HepG2 (cell line): ENCODE results near the gene NTN4. TPM values are rescaled to one million over a fixed set of nuclear protein-coding genes. Genes with fewer than 3 reads are reported as not detected.

Source experiments
- ATAC-seq: fragments of 200-7000 bp; cut with Tn5 transposase; 3 replicates; pipeline ENCODE4 v1.9.1; 2020; ENCODE audit warnings: mild to moderate bottlenecking, moderate library complexity
- BruUV-seq: library from RNA; stranded (reverse); fragments of 400-500 nt; replicated peaks from 2 replicates; lab custom pipeline; 2021; lab: Mats Ljungman, UMichigan
- CTCF ChIA-PET: fragments of 300-600 bp; formaldehyde crosslinking; extraction: SDS; loops from one replicate; lab custom pipeline; 2021; ENCODE audit warnings: low total read pairs, inconsistent platforms, low intra/inter-chr PET ratio; lab: Yijun Ruan, JAX
- POLR2A ChIA-PET: fragments of 350-600 bp; sonication (Branson Sonifier 250); formaldehyde crosslinking; loops from one replicate; lab custom pipeline; 2020; ENCODE audit warnings: antibody characterized with exemption, inconsistent platforms; lab: Yijun Ruan, JAX
- DNase-seq: peaks from one replicate; pipeline ENCODE4 v3.0.0-alpha.2; 2015; ENCODE audit warnings: low spot score
- FAIRE-seq: peaks from 3 replicates; lab custom pipeline; 2011; peaks lifted over from hg19 to GRCh38; lab: Jason Lieb, UNC
- H2AFZ ChIP-seq: one replicate; pipeline ENCODE4 v1.6.1; 2011; ENCODE audit warnings: low read length, inconsistent platforms
- H3K27ac ChIP-seq: fragments of 300-600 bp; 3 replicates; pipeline ENCODE4 v1.8.0; 2011; ENCODE audit warnings: mixed run types, mild to moderate bottlenecking, mixed read lengths, low read length, inconsistent platforms; ENCODE audit not compliant: insufficient read depth; ENCODE audit errors: extremely low read length
- H3K27me3 ChIP-seq, 2 experiments: fragments of 200-600 bp in 1 of 2; 2 replicates in 1 of 2; 3 replicates in 1 of 2; pipeline versions ENCODE4 v1.6.0 to v1.8.0; 2011; ENCODE audit warnings: low read length in 2 of 2, mild to moderate bottlenecking in 2 of 2, moderate library complexity in 2 of 2, inconsistent platforms in 1 of 2; ENCODE audit not compliant: insufficient read depth in 2 of 2, control insufficient read depth in 1 of 2
- H3K36me3 ChIP-seq, 2 experiments: fragments of 200-600 bp in 1 of 2; replicated peaks in 1 of 2; 2 replicates in 1 of 2; 3 replicates in 1 of 2; pipeline versions ENCODE4 v1.5.1 to v1.8.0; 2011; ENCODE audit warnings: low read length in 2 of 2, inconsistent platforms in 1 of 2; ENCODE audit not compliant: insufficient read depth in 2 of 2, control insufficient read depth in 1 of 2
- H3K4me1 ChIP-seq: 2 replicates; pipeline ENCODE4 v1.5.1; 2012; ENCODE audit warnings: low read length, inconsistent platforms; ENCODE audit not compliant: insufficient read depth
- H3K4me2 ChIP-seq: 2 replicates; pipeline ENCODE4 v1.6.0; 2011; ENCODE audit warnings: low read depth, low read length, inconsistent platforms
- H3K4me3 ChIP-seq, 3 experiments: fragments of 200-600 bp in 1 of 3; sonication (generic), shearing (Covaris generic) in 1 of 3; replicated peaks in 1 of 3; 2 replicates each; pipeline ENCODE4 v1.5.1; 2011 to 2016; ENCODE audit warnings: low read length in 3 of 3, inconsistent platforms in 2 of 3, low read depth in 2 of 3, mild to moderate bottlenecking in 2 of 3, control low read depth in 1 of 3, mixed read lengths in 1 of 3; ENCODE audit not compliant: insufficient read depth in 1 of 3
- H3K79me2 ChIP-seq: one replicate; pipeline ENCODE4 v1.6.1; 2011; ENCODE audit warnings: low read length, inconsistent platforms; ENCODE audit not compliant: insufficient read depth
- H3K9ac ChIP-seq: 2 replicates; pipeline ENCODE4 v1.6.0; 2011; ENCODE audit warnings: mild to moderate bottlenecking, low read depth, low read length, inconsistent platforms; ENCODE audit not compliant: insufficient read depth
- H3K9me3 ChIP-seq: 2 replicates; pipeline ENCODE4 v1.5.1; 2012; ENCODE audit warnings: mild to moderate bottlenecking, low read length
- H4K20me1 ChIP-seq: 2 replicates; pipeline ENCODE4 v1.6.0; 2011; ENCODE audit warnings: inconsistent platforms, mild to moderate bottlenecking, low read length, moderate library complexity; ENCODE audit not compliant: insufficient read depth
- ARNT ChIP-seq: fragments of 450-650 bp; IDR thresholded peaks from 2 replicates; pipeline ENCODE4 v1.6.1; 2017
- FOSL1 ChIP-seq: sonication (generic); formaldehyde crosslinking; IDR thresholded peaks from 2 replicates; pipeline ENCODE4 v1.9.0; 2021; ENCODE audit warnings: missing genetic modification reagents, borderline replicate concordance
- FOXA3 ChIP-seq: IDR thresholded peaks from 2 replicates; pipeline ENCODE4 v1.6.1; 2016; ENCODE audit warnings: missing genetic modification reagents, missing compliant biosample characterization
- HCFC1 ChIP-seq: fragments of 150-350 bp; IDR thresholded peaks from 2 replicates; pipeline ENCODE4 v1.6.1; 2014; ENCODE audit warnings: low read depth, low read length
- ISL2 ChIP-seq: sonication (generic); formaldehyde crosslinking; IDR thresholded peaks from 2 replicates; pipeline ENCODE4 v1.5.0; 2020; ENCODE audit warnings: missing genetic modification reagents
- NFKBIZ ChIP-seq: IDR thresholded peaks from 2 replicates; pipeline ENCODE4 v1.6.1; 2018; ENCODE audit warnings: missing genetic modification reagents, missing compliant biosample characterization
- NR2F2 ChIP-seq: IDR thresholded peaks from 2 replicates; pipeline ENCODE4 v1.6.1; 2012; ENCODE audit warnings: low read depth, inconsistent platforms, borderline replicate concordance
- POLR2AphosphoS5 ChIP-seq: IDR thresholded peaks from 2 replicates; pipeline ENCODE4 v1.6.1; 2012; ENCODE audit warnings: low read depth, low read length
- SATB2 ChIP-seq: sonication (generic); formaldehyde crosslinking; IDR thresholded peaks from 2 replicates; pipeline ENCODE4 v1.5.0; 2020; ENCODE audit warnings: missing genetic modification reagents
- SMYD3 ChIP-seq: sonication (generic); formaldehyde crosslinking; IDR thresholded peaks from 2 replicates; pipeline ENCODE4 v1.8.1; 2023; ENCODE audit warnings: mild to moderate bottlenecking, missing genetic modification reagents
- STAG1 ChIP-seq: sonication (generic); formaldehyde crosslinking; IDR thresholded peaks from 2 replicates; pipeline ENCODE4 v1.4.0; 2020; ENCODE audit warnings: missing genetic modification reagents
- TAF1 ChIP-seq: sonication (generic); formaldehyde crosslinking; IDR thresholded peaks from 2 replicates; pipeline ENCODE4 v1.4.0; 2020; ENCODE audit warnings: missing genetic modification reagents
- TBL1XR1 ChIP-seq: fragments of 150-350 bp; IDR thresholded peaks from 2 replicates; pipeline ENCODE4 v1.6.1; 2014; ENCODE audit warnings: borderline replicate concordance, low read length; ENCODE audit not compliant: partially characterized antibody
- TBX2 ChIP-seq: sonication (generic); formaldehyde crosslinking; IDR thresholded peaks from 2 replicates; pipeline ENCODE4 v1.5.0; 2020; ENCODE audit warnings: missing genetic modification reagents, mild to moderate bottlenecking, borderline replicate concordance
- TRIM24 ChIP-seq: sonication (generic); formaldehyde crosslinking; IDR thresholded peaks from 2 replicates; pipeline ENCODE4 v1.8.0; 2022; ENCODE audit warnings: mild to moderate bottlenecking, missing genetic modification reagents
- ZBTB7A ChIP-seq: sonication (generic); formaldehyde crosslinking; IDR thresholded peaks from 2 replicates; pipeline ENCODE4 v1.8.0; 2022; ENCODE audit warnings: mild to moderate bottlenecking, missing genetic modification reagents
- ZMYM3 ChIP-seq: sonication (generic); formaldehyde crosslinking; IDR thresholded peaks from 2 replicates; pipeline ENCODE4 v1.5.1; 2020; ENCODE audit warnings: mild to moderate bottlenecking, missing genetic modification reagents
- ZMYM4 ChIP-seq: sonication (generic); formaldehyde crosslinking; IDR thresholded peaks from 2 replicates; pipeline ENCODE4 v1.8.1; 2023; ENCODE audit warnings: mild to moderate bottlenecking, missing genetic modification reagents
- ZNF138 ChIP-seq: sonication (generic); formaldehyde crosslinking; IDR thresholded peaks from 2 replicates; pipeline ENCODE4 v1.5.0; 2020; ENCODE audit warnings: mild to moderate bottlenecking, low read depth, missing genetic modification reagents
- ZNF20 ChIP-seq: sonication (generic); formaldehyde crosslinking; IDR thresholded peaks from 2 replicates; pipeline ENCODE4 v1.4.0; 2020; ENCODE audit warnings: mild to moderate bottlenecking, moderate library complexity, missing genetic modification reagents
- ZNF510 ChIP-seq: sonication (generic); formaldehyde crosslinking; IDR thresholded peaks from 2 replicates; pipeline ENCODE4 v1.4.0; 2020; ENCODE audit warnings: low read depth, mild to moderate bottlenecking, missing genetic modification reagents
- ZSCAN25 ChIP-seq: sonication (generic); formaldehyde crosslinking; IDR thresholded peaks from 2 replicates; pipeline ENCODE4 v1.8.0; 2022; ENCODE audit warnings: mild to moderate bottlenecking, missing genetic modification reagents
- WGBS: methylation state at CpG from one replicate; pipeline ENCODE4 v1.1.6; 2017; ENCODE audit warnings: low lambda C conversion rate; 5-methylcytosine and 5-hydroxymethylcytosine counted together
- in situ Hi-C: cut with HindIII; loops from 2 replicates; pipeline ENCODE4 v1.10.0; 2017; ENCODE audit warnings: low pct_unique_long_range_greater_than_20kb; ENCODE audit not compliant: extremely low pct_ligation_motif_present
- intact Hi-C: fragments of 100-400 bp; cut with micrococcal nuclease; formaldehyde crosslinking; loops from one replicate; pipeline ENCODE4 v1.10.0; 2022; ENCODE audit not compliant: unreplicated experiment
- polyA plus RNA-seq, 8 experiments: library from polyadenylated mRNA; depleted of rRNA in 3 of 8; stranded (reverse) in 7 of 8; unstranded in 1 of 8; fragments of >200 nt; fragmentation: Illumina TruSeq in 4 of 8; extraction: Trizol in 4 of 8; gene quantifications; 2 replicates each; pipeline versions ENCODE4 v1.2.1 to v1.2.3, GENCODE V29; 2011 to 2016; ENCODE audit warnings: low read depth in 4 of 8, missing spikeins in 1 of 8, mixed read lengths in 1 of 8; ENCODE audit not compliant: insufficient read depth in 1 of 8
- total RNA-seq, 5 experiments: library from RNA; depleted of rRNA; stranded (reverse); fragments of >200 nt; fragmentation: Illumina TruSeq; extraction: Trizol; gene quantifications; 2 replicates each; pipeline ENCODE4 v1.2.3, GENCODE V29; 2016; ENCODE audit warnings: low read depth in 1 of 5
- TF ChIP-seq, protein P1 (sequence below): sonication (generic); formaldehyde crosslinking; IDR thresholded peaks from 2 replicates; pipeline ENCODE4 v1.5.1; 2020; ENCODE audit warnings: mild to moderate bottlenecking, missing genetic modification reagents, moderate library complexity
- TF ChIP-seq, protein P2 (sequence below): sonication (generic); formaldehyde crosslinking; conservative IDR thresholded peaks from 2 replicates; pipeline ENCODE4 v1.4.0; 2020; ENCODE audit warnings: mild to moderate bottlenecking, missing genetic modification reagents, moderate library complexity

NTN4 gene
- total and polyA plus RNA-seq, 2 of the 13 experiments (the other 11 are each of a cell fraction or from before 2014, with no cell fraction given) = 7.8 to 11.5 TPM

DNA sequence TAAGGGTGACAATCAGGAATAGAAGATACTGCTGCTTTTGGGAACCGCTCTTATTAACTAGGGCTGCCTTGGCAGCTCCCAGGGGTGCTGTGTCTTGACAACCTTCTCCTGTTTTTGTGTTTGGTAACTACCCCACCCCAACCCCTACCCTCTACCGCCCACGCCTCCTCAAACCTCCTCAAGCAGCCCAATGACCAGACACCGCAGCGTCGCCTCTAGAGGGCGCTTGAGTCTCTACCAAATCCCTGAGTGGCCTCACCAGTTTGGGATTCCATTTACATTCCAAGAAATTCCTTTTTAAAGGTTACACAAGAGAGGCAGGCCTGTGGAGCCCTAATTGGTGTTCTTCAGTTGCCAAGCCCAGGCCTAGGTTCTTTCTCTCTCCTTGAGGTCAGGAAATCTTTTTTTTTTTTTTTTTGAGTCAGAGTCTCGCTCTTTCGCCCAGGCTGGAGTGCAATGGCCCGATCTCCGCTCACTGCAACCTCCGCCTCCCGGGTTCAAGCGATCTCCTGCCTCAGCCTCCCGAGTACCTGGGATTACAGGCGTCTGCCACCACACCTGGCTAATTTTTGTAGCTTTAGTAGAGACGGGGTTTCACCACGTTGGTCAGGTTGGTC is 166.9 kb downstream of the NTN4 start:
- no peak overlapping the region for H3K9ac ChIP-seq
- no TSS peak for BruUV-seq
- H3K9me3 ChIP-seq = no peaks in the 10 kb centered on the region
- no peak overlapping the region for H2AFZ ChIP-seq
- no peaks in the 10 kb centered on the region for H4K20me1 ChIP-seq
- ChIA-PET POLR2A (no interaction called here), CTCF (interaction anchor here (2.5 kb wide), 1 partner anchor 192 kb away, joined by 16 read pairs; no protein-coding TSS in a partner anchor)
- FAIRE-seq (peak; percentile 53), ATAC-seq (peak; percentile 96), DNase-seq (peak; percentile 73)
- H3K27me3 ChIP-seq = no peaks in the 10 kb centered on the region
- H3K79me2 ChIP-seq = no peaks in the 10 kb centered on the region
- H3K4me2 ChIP-seq = no peak overlapping the region
- intact Hi-C loops (loop anchor here (1.0 to 10.0 kb wide), 3 partner anchors 91 to 226 kb away; no protein-coding TSS in a partner anchor), in situ Hi-C loops (loop anchor here (10.0 kb wide), 1 partner anchor 181 kb away; no protein-coding TSS in a partner anchor)
- 55% methylated on average over 18 of the region's 18 CpGs for WGBS
- H3K27ac ChIP-seq = no peak overlapping the region
- H3K36me3 ChIP-seq = no peaks in the 10 kb centered on the region
- H3K4me1 ChIP-seq = peaks cover 14% of the 10 kb centered on the region
- H3K4me3 ChIP-seq = no peak overlapping the region
- no peak for TF ChIP-seq ISL2 (CRISPR knock-in tag)
- 0 out of 2 replicates have a peak, but pooled peaks have one; percentile 14 for TF ChIP-seq FOXA3 (CRISPR knock-in tag)
- TF ChIP-seq STAG1 = peak; percentile 85
- no peak for TF ChIP-seq ZNF138
- no peak for TF ChIP-seq NR2F2
- TF ChIP-seq TBL1XR1 = no peak
- no peak for TF ChIP-seq SATB2 (CRISPR knock-in tag)
- TF ChIP-seq ZNF510 (CRISPR knock-in tag) = no peak
- no peak for TF ChIP-seq ZBTB7A (CRISPR knock-in tag)
- no peak for TF ChIP-seq ARNT
- peak; percentile 54; the same call in 1 of the 2 replicates for TF ChIP-seq ZMYM4 (CRISPR knock-in tag)
- no peak for TF ChIP-seq TBX2 (CRISPR knock-in tag)
- TF ChIP-seq, protein P1, sequence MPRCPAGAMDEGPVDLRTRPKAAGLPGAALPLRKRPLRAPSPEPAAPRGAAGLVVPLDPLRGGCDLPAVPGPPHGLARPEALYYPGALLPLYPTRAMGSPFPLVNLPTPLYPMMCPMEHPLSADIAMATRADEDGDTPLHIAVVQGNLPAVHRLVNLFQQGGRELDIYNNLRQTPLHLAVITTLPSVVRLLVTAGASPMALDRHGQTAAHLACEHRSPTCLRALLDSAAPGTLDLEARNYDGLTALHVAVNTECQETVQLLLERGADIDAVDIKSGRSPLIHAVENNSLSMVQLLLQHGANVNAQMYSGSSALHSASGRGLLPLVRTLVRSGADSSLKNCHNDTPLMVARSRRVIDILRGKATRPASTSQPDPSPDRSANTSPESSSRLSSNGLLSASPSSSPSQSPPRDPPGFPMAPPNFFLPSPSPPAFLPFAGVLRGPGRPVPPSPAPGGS (CRISPR knock-in tag) = no peak
- TF ChIP-seq ZNF20 (CRISPR knock-in tag) = no peak
- TF ChIP-seq ZMYM3 (CRISPR knock-in tag) = no peak
- TF ChIP-seq TRIM24 (CRISPR knock-in tag) = no peak
- TF ChIP-seq ZSCAN25 (CRISPR knock-in tag) = no peak
- TF ChIP-seq, protein P2, sequence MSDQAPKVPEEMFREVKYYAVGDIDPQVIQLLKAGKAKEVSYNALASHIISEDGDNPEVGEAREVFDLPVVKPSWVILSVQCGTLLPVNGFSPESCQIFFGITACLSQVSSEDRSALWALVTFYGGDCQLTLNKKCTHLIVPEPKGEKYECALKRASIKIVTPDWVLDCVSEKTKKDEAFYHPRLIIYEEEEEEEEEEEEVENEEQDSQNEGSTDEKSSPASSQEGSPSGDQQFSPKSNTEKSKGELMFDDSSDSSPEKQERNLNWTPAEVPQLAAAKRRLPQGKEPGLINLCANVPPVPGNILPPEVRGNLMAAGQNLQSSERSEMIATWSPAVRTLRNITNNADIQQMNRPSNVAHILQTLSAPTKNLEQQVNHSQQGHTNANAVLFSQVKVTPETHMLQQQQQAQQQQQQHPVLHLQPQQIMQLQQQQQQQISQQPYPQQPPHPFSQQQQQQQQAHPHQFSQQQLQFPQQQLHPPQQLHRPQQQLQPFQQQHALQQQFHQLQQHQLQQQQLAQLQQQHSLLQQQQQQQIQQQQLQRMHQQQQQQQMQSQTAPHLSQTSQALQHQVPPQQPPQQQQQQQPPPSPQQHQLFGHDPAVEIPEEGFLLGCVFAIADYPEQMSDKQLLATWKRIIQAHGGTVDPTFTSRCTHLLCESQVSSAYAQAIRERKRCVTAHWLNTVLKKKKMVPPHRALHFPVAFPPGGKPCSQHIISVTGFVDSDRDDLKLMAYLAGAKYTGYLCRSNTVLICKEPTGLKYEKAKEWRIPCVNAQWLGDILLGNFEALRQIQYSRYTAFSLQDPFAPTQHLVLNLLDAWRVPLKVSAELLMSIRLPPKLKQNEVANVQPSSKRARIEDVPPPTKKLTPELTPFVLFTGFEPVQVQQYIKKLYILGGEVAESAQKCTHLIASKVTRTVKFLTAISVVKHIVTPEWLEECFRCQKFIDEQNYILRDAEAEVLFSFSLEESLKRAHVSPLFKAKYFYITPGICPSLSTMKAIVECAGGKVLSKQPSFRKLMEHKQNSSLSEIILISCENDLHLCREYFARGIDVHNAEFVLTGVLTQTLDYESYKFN (CRISPR knock-in tag) = no peak
- TF ChIP-seq HCFC1 = no peak
- TF ChIP-seq SMYD3 = no peak
- no peak for TF ChIP-seq NFKBIZ (CRISPR knock-in tag)
- TF ChIP-seq FOSL1 (CRISPR knock-in tag) = no peak
- no peak for TF ChIP-seq TAF1
- TF ChIP-seq POLR2AphosphoS5 = no peak
